HCT116 (cell line): Measurements from ENCODE around the gene KRTAP19-8. TPM values are rescaled to one million over a fixed set of nuclear protein-coding genes. Genes with fewer than 3 reads are reported as not detected.

Experiments used
- ATAC-seq: fragments of 200-7000 bp; cut with Tn5 transposase; 2 replicates; pipeline ENCODE4 v1.9.1; 2020; ENCODE audit warnings: mild to moderate bottlenecking, moderate library complexity
- Bru-seq: library from RNA; stranded (reverse); fragments of 400-500 nt; gene quantifications from one replicate; lab custom pipeline; 2021; lab: Mats Ljungman, UMichigan
- BruChase-seq, 2 experiments: library from RNA; stranded (reverse); fragments of 400-500 nt; gene quantifications; one replicate each; lab custom pipeline; 2021; lab: Mats Ljungman, UMichigan
- BruUV-seq: library from RNA; stranded (reverse); fragments of 400-500 nt; replicated peaks from 2 replicates; lab custom pipeline; 2021; lab: Mats Ljungman, UMichigan
- CTCF ChIA-PET: fragments of 300-600 bp; sonication (Branson Sonifier 250); formaldehyde crosslinking; loops from one replicate; lab custom pipeline; 2021; ENCODE audit warnings: antibody characterized with exemption; lab: Charles Lee
- POLR2A ChIA-PET: fragments of 300-600, 350-600 bp; sonication (Branson Sonifier 250); formaldehyde crosslinking; loops from one replicate; lab custom pipeline; 2021; ENCODE audit warnings: antibody characterized with exemption; lab: Charles Lee
- RAD21 ChIA-PET, 2 experiments: fragments of 300-600 bp; sonication (Branson Sonifier 250); formaldehyde crosslinking; loops; one replicate each; lab custom pipeline; 2023; ENCODE audit warnings: low total read pairs in 2 of 2; ENCODE audit not compliant: uncharacterized antibody in 2 of 2, unreplicated experiment in 2 of 2, low non-redundant PET in 1 of 2; lab: Charles Lee
- DNase-seq: peaks from one replicate; pipeline ENCODE4 v3.0.0-alpha.2; 2010; ENCODE audit warnings: low read depth, low spot score
- H2AFZ ChIP-seq: fragments of 200-600 bp; shearing (Covaris generic), sonication (generic); 2 replicates; pipeline ENCODE4 v1.6.1; 2017; ENCODE audit warnings: low read depth, mixed run types, mixed read lengths, antibody characterized with exemption, low read length; ENCODE audit not compliant: poor library complexity, severe bottlenecking
- H3K27ac ChIP-seq: 2 replicates; pipeline ENCODE4 v1.5.1; 2012; ENCODE audit warnings: low read depth, low read length
- H3K27me3 ChIP-seq: fragments of 200-600 bp; sonication (generic); 2 replicates; pipeline ENCODE4 v1.6.1; 2016; ENCODE audit warnings: mixed run types, low read length, mixed read lengths; ENCODE audit not compliant: insufficient read depth
- H3K36me3 ChIP-seq, 2 experiments: fragments of 200-500 bp in 1 of 2; fragments of 200-600 bp in 1 of 2; sonication (Bioruptor generic) in 1 of 2; sonication (generic) in 1 of 2; 2 replicates each; pipeline versions ENCODE4 v1.5.1 to v1.6.1; 2014 to 2016; ENCODE audit warnings: low read length in 2 of 2, inconsistent platforms in 1 of 2, mixed read lengths in 1 of 2, mixed run types in 1 of 2; ENCODE audit not compliant: insufficient read depth in 2 of 2, control insufficient read depth in 1 of 2
- H3K4me1 ChIP-seq, 2 experiments: fragments of 200-600 bp in 1 of 2; sonication (generic) in 1 of 2; 2 replicates each; pipeline versions ENCODE4 v1.5.1 to v1.6.1; 2012 to 2017; ENCODE audit warnings: low read length in 2 of 2, inconsistent platforms in 1 of 2, mild to moderate bottlenecking in 1 of 2, mixed read lengths in 1 of 2, mixed run types in 1 of 2, moderate library complexity in 1 of 2; ENCODE audit not compliant: insufficient read depth in 2 of 2, control insufficient read depth in 1 of 2
- H3K4me2 ChIP-seq: fragments of 200-600 bp; sonication (generic); 2 replicates; pipeline ENCODE4 v1.6.1; 2017; ENCODE audit warnings: mixed run types, low read length, mixed read lengths
- H3K4me3 ChIP-seq, 2 experiments: fragments of 200-600 bp in 1 of 2; sonication (generic) in 1 of 2; replicated peaks in 1 of 2; 2 replicates each; pipeline ENCODE4 v1.5.1; 2011 to 2016; ENCODE audit warnings: low read length in 2 of 2, control low read depth in 1 of 2, low read depth in 1 of 2, mild to moderate bottlenecking in 1 of 2, mixed read lengths in 1 of 2, mixed run types in 1 of 2
- H3K79me2 ChIP-seq: fragments of 200-600 bp; sonication (generic); 2 replicates; pipeline ENCODE4 v1.6.1; 2017; ENCODE audit warnings: mild to moderate bottlenecking, mixed run types, low read length, moderate library complexity, mixed read lengths; ENCODE audit not compliant: insufficient read depth
- H3K9ac ChIP-seq: fragments of 200-600 bp; sonication (generic); 2 replicates; pipeline ENCODE4 v1.6.1; 2016; ENCODE audit warnings: low read length, mixed read lengths
- H3K9me2 ChIP-seq: fragments of 200-600 bp; sonication (generic), shearing (Covaris generic); 2 replicates; pipeline ENCODE4 v1.6.1; 2017; ENCODE audit warnings: mixed run types, mild to moderate bottlenecking, moderate library complexity; ENCODE audit not compliant: insufficient read depth
- H3K9me3 ChIP-seq, 2 experiments: fragments of 200-500 bp in 1 of 2; fragments of 200-600 bp in 1 of 2; sonication (Bioruptor generic) in 1 of 2; sonication (generic) in 1 of 2; 2 replicates each; pipeline ENCODE4 v1.6.1; 2014 to 2017; ENCODE audit warnings: low read length in 2 of 2, mixed read lengths in 2 of 2, inconsistent platforms in 1 of 2, low read depth in 1 of 2, mild to moderate bottlenecking in 1 of 2, mixed run types in 1 of 2, moderate library complexity in 1 of 2; ENCODE audit not compliant: control insufficient read depth in 1 of 2, insufficient read depth in 1 of 2
- H4K20me1 ChIP-seq: fragments of 200-600 bp; sonication (generic), shearing (Covaris generic); 2 replicates; pipeline ENCODE4 v1.6.1; 2017; ENCODE audit warnings: mixed run types, mild to moderate bottlenecking, moderate library complexity; ENCODE audit not compliant: insufficient read depth
- CBX3 ChIP-seq: IDR thresholded peaks from 2 replicates; pipeline ENCODE4 v1.6.1; 2012; ENCODE audit warnings: low read depth
- CEBPB ChIP-seq: IDR thresholded peaks from 2 replicates; pipeline ENCODE4 v1.6.1; 2012; ENCODE audit warnings: low read depth
- ELF1 ChIP-seq: IDR thresholded peaks from 2 replicates; pipeline ENCODE4 v1.6.1; 2012; ENCODE audit warnings: low read depth, borderline replicate concordance
- EZH2phosphoT487 ChIP-seq: fragments of 200-600 bp; IDR thresholded peaks from 2 replicates; pipeline ENCODE4 v1.6.1; 2018; ENCODE audit warnings: antibody characterized with exemption, borderline replicate concordance
- JUND ChIP-seq: IDR thresholded peaks from 2 replicates; pipeline ENCODE4 v1.6.1; 2012
- POLR2A ChIP-seq: IDR thresholded peaks from 2 replicates; pipeline ENCODE4 v1.7.0; 2011; ENCODE audit warnings: borderline replicate concordance; ENCODE audit not compliant: insufficient read depth, insufficient read length; ENCODE audit errors: extremely low read depth
- RAD21 ChIP-seq: IDR thresholded peaks from 2 replicates; pipeline ENCODE4 v1.6.1; 2012; ENCODE audit warnings: low read depth, mild to moderate bottlenecking
- SIN3A ChIP-seq: IDR thresholded peaks from 2 replicates; pipeline ENCODE4 v1.6.1; 2012; ENCODE audit warnings: low read depth
- SP1 ChIP-seq: IDR thresholded peaks from 2 replicates; pipeline ENCODE4 v1.6.1; 2012; ENCODE audit warnings: low read depth
- SRF ChIP-seq: IDR thresholded peaks from 2 replicates; pipeline ENCODE4 v1.6.1; 2012; ENCODE audit warnings: low read depth
- TCF7L2 ChIP-seq: IDR thresholded peaks from 2 replicates; pipeline ENCODE4 v1.7.0; 2011; ENCODE audit warnings: borderline replicate concordance, inconsistent platforms; ENCODE audit not compliant: insufficient read depth, insufficient read length; ENCODE audit errors: extremely low read depth
- YY1 ChIP-seq: IDR thresholded peaks from 2 replicates; pipeline ENCODE4 v1.6.1; 2011; ENCODE audit warnings: low read length, low read depth, moderate library complexity, mild to moderate bottlenecking; ENCODE audit not compliant: insufficient replicate concordance; ENCODE audit errors: extremely low read depth
- ZFX ChIP-seq: fragments of 450-650 bp; IDR thresholded peaks from 2 replicates; pipeline ENCODE4 v1.6.1; 2017
- ZNF274 ChIP-seq: fragments of 200-500 bp; sonication (Bioruptor generic); IDR thresholded peaks from 2 replicates; pipeline ENCODE4 v1.6.1; 2014; ENCODE audit warnings: mild to moderate bottlenecking, low read depth, low read length, inconsistent platforms
- intact Hi-C: fragments of 100-400 bp; cut with micrococcal nuclease; formaldehyde crosslinking; loops from 2 replicates; pipeline ENCODE4 v1.10.0; 2022
- long read RNA-seq: library from polyadenylated mRNA; unstranded; transcript quantifications from one replicate; pipeline ENCODE4 v2.0.0, GENCODE V29; 2021; ENCODE audit not compliant: unreplicated experiment
- polyA plus RNA-seq: library from polyadenylated mRNA; unstranded; fragments of >200 nt; gene quantifications from 2 replicates; pipeline ENCODE4 v1.2.1, GENCODE V29; 2012; ENCODE audit warnings: missing spikeins
- total RNA-seq: library from RNA; stranded (reverse); gene quantifications from one replicate; pipeline ENCODE4 v1.2.1, GENCODE V29; 2021; ENCODE audit not compliant: unreplicated experiment
- TF ChIP-seq, protein P1 (sequence below): IDR thresholded peaks from 2 replicates; pipeline ENCODE4 v1.6.1; 2012
- TF ChIP-seq, protein P2 (sequence below): IDR thresholded peaks from 2 replicates; pipeline ENCODE4 v1.6.1; 2012
- TF ChIP-seq, protein P3 (sequence below), 3 experiments: fragments of 200-600 bp in 1 of 3; sonication (generic) in 1 of 3; IDR thresholded peaks in 2 of 3; conservative IDR thresholded peaks in 1 of 3; 2 replicates each; pipeline ENCODE4 v1.5.1; 2012 to 2017; ENCODE audit warnings: low read depth in 2 of 3, low read length in 2 of 3, antibody characterized with exemption in 1 of 3, borderline replicate concordance in 1 of 3, control low read depth in 1 of 3, mild to moderate bottlenecking in 1 of 3, mixed read lengths in 1 of 3, mixed run types in 1 of 3, moderate library complexity in 1 of 3; ENCODE audit not compliant: insufficient read depth in 1 of 3
- TF ChIP-seq, protein P4 (sequence below): IDR thresholded peaks from 2 replicates; pipeline ENCODE4 v1.6.1; 2011; ENCODE audit warnings: mild to moderate bottlenecking, low read length, moderate library complexity; ENCODE audit not compliant: insufficient replicate concordance; ENCODE audit errors: extremely low read depth

The KRTAP19-8 gene, protein sequence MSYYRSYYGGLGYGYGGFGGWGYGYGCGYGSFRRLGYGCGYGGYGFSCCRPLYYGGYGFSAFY
- total RNA-seq (not detected), Bru-seq, nascent RNA (not detected), BruChase-seq, experiment 1, labeled RNA remaining after a 6-hour chase (not detected), BruChase-seq, experiment 2, labeled RNA remaining after a 2-hour chase (not detected)
- not detected in 2 replicates for polyA plus RNA-seq
- long read RNA-seq = 0 reads

DNA sequence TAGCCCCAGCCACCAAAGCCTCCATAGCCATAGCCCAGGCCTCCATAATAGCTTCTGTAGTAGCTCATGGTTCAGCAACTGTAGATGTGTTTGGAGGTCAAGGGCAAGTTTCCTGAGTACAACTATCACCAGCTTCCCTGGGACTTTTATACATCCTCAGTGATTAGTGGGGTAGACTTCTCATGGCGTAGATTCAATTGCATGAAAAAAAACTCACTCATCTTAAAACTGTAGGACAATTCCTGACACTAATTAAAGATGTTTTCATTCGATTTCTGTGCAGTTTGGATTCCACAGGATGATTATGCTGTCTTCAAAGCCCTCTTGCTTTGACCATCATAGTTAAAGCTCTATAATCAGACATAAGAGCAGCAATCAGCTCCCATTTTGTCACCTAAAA is at the start of gene KRTAP19-8:
Gene KRTAP19-8, minus strand, starts transcription at position 101 of the 400 bp plus-strand sequence. Its CDS starts 33 bp downstream, at position 68.
- BruUV-seq = no TSS peak
- no peak for ATAC-seq
- Histone ChIP-seq H3K4me3 (no peak within 1 kb of the TSS), H3K9ac (no peak within 1 kb of the TSS), H3K27me3 (no peaks in the 10 kb centered on the region), H3K36me3 (no peaks in the 10 kb centered on the region), H3K4me1 (no peaks in the 10 kb centered on the region), H3K9me3 (no peaks in the 10 kb centered on the region), H3K4me2 (no peak within 1 kb of the TSS), H2AFZ (no peak within 1 kb of the TSS), H3K79me2 (no peaks in the 10 kb centered on the region), H3K27ac (no peak within 1 kb of the TSS), H3K9me2 (no peaks in the 10 kb centered on the region), H4K20me1 (no peaks in the 10 kb centered on the region)
- POLR2A ChIA-PET = no interaction called here
- no peak for DNase-seq
- CTCF ChIA-PET = no interaction called here
- TF ChIP-seq EZH2phosphoT487 = no peak
- TF ChIP-seq SRF = no peak
- TF ChIP-seq ZNF274 = no peak
- no peak for TF ChIP-seq CEBPB
- TF ChIP-seq SP1 = no peak
- no peak for TF ChIP-seq ELF1
- no peak for TF ChIP-seq SIN3A
- TF ChIP-seq, protein P1, sequence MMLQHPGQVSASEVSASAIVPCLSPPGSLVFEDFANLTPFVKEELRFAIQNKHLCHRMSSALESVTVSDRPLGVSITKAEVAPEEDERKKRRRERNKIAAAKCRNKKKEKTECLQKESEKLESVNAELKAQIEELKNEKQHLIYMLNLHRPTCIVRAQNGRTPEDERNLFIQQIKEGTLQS = no peak
- no peak for TF ChIP-seq YY1
- TF ChIP-seq, protein P2, sequence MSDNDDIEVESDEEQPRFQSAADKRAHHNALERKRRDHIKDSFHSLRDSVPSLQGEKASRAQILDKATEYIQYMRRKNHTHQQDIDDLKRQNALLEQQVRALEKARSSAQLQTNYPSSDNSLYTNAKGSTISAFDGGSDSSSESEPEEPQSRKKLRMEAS = no peak
- TF ChIP-seq POLR2A = no peak
- TF ChIP-seq, protein P3, sequence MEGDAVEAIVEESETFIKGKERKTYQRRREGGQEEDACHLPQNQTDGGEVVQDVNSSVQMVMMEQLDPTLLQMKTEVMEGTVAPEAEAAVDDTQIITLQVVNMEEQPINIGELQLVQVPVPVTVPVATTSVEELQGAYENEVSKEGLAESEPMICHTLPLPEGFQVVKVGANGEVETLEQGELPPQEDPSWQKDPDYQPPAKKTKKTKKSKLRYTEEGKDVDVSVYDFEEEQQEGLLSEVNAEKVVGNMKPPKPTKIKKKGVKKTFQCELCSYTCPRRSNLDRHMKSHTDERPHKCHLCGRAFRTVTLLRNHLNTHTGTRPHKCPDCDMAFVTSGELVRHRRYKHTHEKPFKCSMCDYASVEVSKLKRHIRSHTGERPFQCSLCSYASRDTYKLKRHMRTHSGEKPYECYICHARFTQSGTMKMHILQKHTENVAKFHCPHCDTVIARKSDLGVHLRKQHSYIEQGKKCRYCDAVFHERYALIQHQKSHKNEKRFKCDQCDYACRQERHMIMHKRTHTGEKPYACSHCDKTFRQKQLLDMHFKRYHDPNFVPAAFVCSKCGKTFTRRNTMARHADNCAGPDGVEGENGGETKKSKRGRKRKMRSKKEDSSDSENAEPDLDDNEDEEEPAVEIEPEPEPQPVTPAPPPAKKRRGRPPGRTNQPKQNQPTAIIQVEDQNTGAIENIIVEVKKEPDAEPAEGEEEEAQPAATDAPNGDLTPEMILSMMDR (IDR thresholded peaks at IDR 0.05 in 2 of 3, conservative IDR thresholded peaks at IDR 0.05 in 1 of 3; ENCODE audit: borderline replicate concordance in 1 of 3, insufficient read depth in 1 of 3, low read depth in 2 of 3, low read length in 2 of 3) = no peak
- TF ChIP-seq, protein P4, sequence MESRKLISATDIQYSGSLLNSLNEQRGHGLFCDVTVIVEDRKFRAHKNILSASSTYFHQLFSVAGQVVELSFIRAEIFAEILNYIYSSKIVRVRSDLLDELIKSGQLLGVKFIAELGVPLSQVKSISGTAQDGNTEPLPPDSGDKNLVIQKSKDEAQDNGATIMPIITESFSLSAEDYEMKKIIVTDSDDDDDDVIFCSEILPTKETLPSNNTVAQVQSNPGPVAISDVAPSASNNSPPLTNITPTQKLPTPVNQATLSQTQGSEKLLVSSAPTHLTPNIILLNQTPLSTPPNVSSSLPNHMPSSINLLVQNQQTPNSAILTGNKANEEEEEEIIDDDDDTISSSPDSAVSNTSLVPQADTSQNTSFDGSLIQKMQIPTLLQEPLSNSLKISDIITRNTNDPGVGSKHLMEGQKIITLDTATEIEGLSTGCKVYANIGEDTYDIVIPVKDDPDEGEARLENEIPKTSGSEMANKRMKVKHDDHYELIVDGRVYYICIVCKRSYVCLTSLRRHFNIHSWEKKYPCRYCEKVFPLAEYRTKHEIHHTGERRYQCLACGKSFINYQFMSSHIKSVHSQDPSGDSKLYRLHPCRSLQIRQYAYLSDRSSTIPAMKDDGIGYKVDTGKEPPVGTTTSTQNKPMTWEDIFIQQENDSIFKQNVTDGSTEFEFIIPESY = no peak
- TF ChIP-seq RAD21 = no peak
- TF ChIP-seq JUND = no peak
- no peak for TF ChIP-seq TCF7L2
- no peak for TF ChIP-seq ZFX
- no peak for TF ChIP-seq CBX3
- RAD21 ChIA-PET = no interaction called here
- intact Hi-C loops = no loop called here
